HCT116 (cell line): ENCODE results near the gene GLRA2. TPM values are rescaled to one million over a fixed set of nuclear protein-coding genes. Genes with fewer than 3 reads are reported as not detected.

Source experiments
- ATAC-seq: fragments of 200-7000 bp; cut with Tn5 transposase; 2 replicates; pipeline ENCODE4 v1.9.1; 2020; ENCODE audit warnings: mild to moderate bottlenecking, moderate library complexity
- BruUV-seq: library from RNA; stranded (reverse); fragments of 400-500 nt; replicated peaks from 2 replicates; lab custom pipeline; 2021; lab: Mats Ljungman, UMichigan
- CTCF ChIA-PET: fragments of 300-600 bp; sonication (Branson Sonifier 250); formaldehyde crosslinking; loops from one replicate; lab custom pipeline; 2021; ENCODE audit warnings: antibody characterized with exemption; lab: Charles Lee
- POLR2A ChIA-PET: fragments of 300-600, 350-600 bp; sonication (Branson Sonifier 250); formaldehyde crosslinking; loops from one replicate; lab custom pipeline; 2021; ENCODE audit warnings: antibody characterized with exemption; lab: Charles Lee
- RAD21 ChIA-PET, 2 experiments: fragments of 300-600 bp; sonication (Branson Sonifier 250); formaldehyde crosslinking; loops; one replicate each; lab custom pipeline; 2023; ENCODE audit warnings: low total read pairs in 2 of 2; ENCODE audit not compliant: uncharacterized antibody in 2 of 2, unreplicated experiment in 2 of 2, low non-redundant PET in 1 of 2; lab: Charles Lee
- DNase-seq: peaks from one replicate; pipeline ENCODE4 v3.0.0-alpha.2; 2010; ENCODE audit warnings: low read depth, low spot score
- H2AFZ ChIP-seq: fragments of 200-600 bp; shearing (Covaris generic), sonication (generic); 2 replicates; pipeline ENCODE4 v1.6.1; 2017; ENCODE audit warnings: low read depth, mixed run types, mixed read lengths, antibody characterized with exemption, low read length; ENCODE audit not compliant: poor library complexity, severe bottlenecking
- H3K27ac ChIP-seq: 2 replicates; pipeline ENCODE4 v1.5.1; 2012; ENCODE audit warnings: low read depth, low read length
- H3K27me3 ChIP-seq: fragments of 200-600 bp; sonication (generic); 2 replicates; pipeline ENCODE4 v1.6.1; 2016; ENCODE audit warnings: mixed run types, low read length, mixed read lengths; ENCODE audit not compliant: insufficient read depth
- H3K36me3 ChIP-seq, 2 experiments: fragments of 200-500 bp in 1 of 2; fragments of 200-600 bp in 1 of 2; sonication (Bioruptor generic) in 1 of 2; sonication (generic) in 1 of 2; 2 replicates each; pipeline versions ENCODE4 v1.5.1 to v1.6.1; 2014 to 2016; ENCODE audit warnings: low read length in 2 of 2, inconsistent platforms in 1 of 2, mixed read lengths in 1 of 2, mixed run types in 1 of 2; ENCODE audit not compliant: insufficient read depth in 2 of 2, control insufficient read depth in 1 of 2
- H3K4me1 ChIP-seq, 2 experiments: fragments of 200-600 bp in 1 of 2; sonication (generic) in 1 of 2; 2 replicates each; pipeline versions ENCODE4 v1.5.1 to v1.6.1; 2012 to 2017; ENCODE audit warnings: low read length in 2 of 2, inconsistent platforms in 1 of 2, mild to moderate bottlenecking in 1 of 2, mixed read lengths in 1 of 2, mixed run types in 1 of 2, moderate library complexity in 1 of 2; ENCODE audit not compliant: insufficient read depth in 2 of 2, control insufficient read depth in 1 of 2
- H3K4me2 ChIP-seq: fragments of 200-600 bp; sonication (generic); 2 replicates; pipeline ENCODE4 v1.6.1; 2017; ENCODE audit warnings: mixed run types, low read length, mixed read lengths
- H3K4me3 ChIP-seq, 2 experiments: fragments of 200-600 bp in 1 of 2; sonication (generic) in 1 of 2; replicated peaks in 1 of 2; 2 replicates each; pipeline ENCODE4 v1.5.1; 2011 to 2016; ENCODE audit warnings: low read length in 2 of 2, control low read depth in 1 of 2, low read depth in 1 of 2, mild to moderate bottlenecking in 1 of 2, mixed read lengths in 1 of 2, mixed run types in 1 of 2
- H3K79me2 ChIP-seq: fragments of 200-600 bp; sonication (generic); 2 replicates; pipeline ENCODE4 v1.6.1; 2017; ENCODE audit warnings: mild to moderate bottlenecking, mixed run types, low read length, moderate library complexity, mixed read lengths; ENCODE audit not compliant: insufficient read depth
- H3K9ac ChIP-seq: fragments of 200-600 bp; sonication (generic); 2 replicates; pipeline ENCODE4 v1.6.1; 2016; ENCODE audit warnings: low read length, mixed read lengths
- H3K9me2 ChIP-seq: fragments of 200-600 bp; sonication (generic), shearing (Covaris generic); 2 replicates; pipeline ENCODE4 v1.6.1; 2017; ENCODE audit warnings: mixed run types, mild to moderate bottlenecking, moderate library complexity; ENCODE audit not compliant: insufficient read depth
- H3K9me3 ChIP-seq, 2 experiments: fragments of 200-500 bp in 1 of 2; fragments of 200-600 bp in 1 of 2; sonication (Bioruptor generic) in 1 of 2; sonication (generic) in 1 of 2; 2 replicates each; pipeline ENCODE4 v1.6.1; 2014 to 2017; ENCODE audit warnings: low read length in 2 of 2, mixed read lengths in 2 of 2, inconsistent platforms in 1 of 2, low read depth in 1 of 2, mild to moderate bottlenecking in 1 of 2, mixed run types in 1 of 2, moderate library complexity in 1 of 2; ENCODE audit not compliant: control insufficient read depth in 1 of 2, insufficient read depth in 1 of 2
- H4K20me1 ChIP-seq: fragments of 200-600 bp; sonication (generic), shearing (Covaris generic); 2 replicates; pipeline ENCODE4 v1.6.1; 2017; ENCODE audit warnings: mixed run types, mild to moderate bottlenecking, moderate library complexity; ENCODE audit not compliant: insufficient read depth
- CBX3 ChIP-seq: IDR thresholded peaks from 2 replicates; pipeline ENCODE4 v1.6.1; 2012; ENCODE audit warnings: low read depth
- CEBPB ChIP-seq: IDR thresholded peaks from 2 replicates; pipeline ENCODE4 v1.6.1; 2012; ENCODE audit warnings: low read depth
- EGR1 ChIP-seq: IDR thresholded peaks from 2 replicates; pipeline ENCODE4 v1.6.1; 2012; ENCODE audit warnings: low read depth
- ELF1 ChIP-seq: IDR thresholded peaks from 2 replicates; pipeline ENCODE4 v1.6.1; 2012; ENCODE audit warnings: low read depth, borderline replicate concordance
- EZH2 ChIP-seq: fragments of 200-600 bp; sonication (generic); IDR thresholded peaks from 2 replicates; pipeline ENCODE4 v1.6.1; 2017; ENCODE audit warnings: antibody characterized with exemption, mixed run types
- EZH2phosphoT487 ChIP-seq: fragments of 200-600 bp; IDR thresholded peaks from 2 replicates; pipeline ENCODE4 v1.6.1; 2018; ENCODE audit warnings: antibody characterized with exemption, borderline replicate concordance
- FOSL1 ChIP-seq: IDR thresholded peaks from 2 replicates; pipeline ENCODE4 v1.6.1; 2012; ENCODE audit warnings: low read depth
- JUND ChIP-seq: IDR thresholded peaks from 2 replicates; pipeline ENCODE4 v1.6.1; 2012
- MAX ChIP-seq: IDR thresholded peaks from 2 replicates; pipeline ENCODE4 v1.6.1; 2012
- POLR2AphosphoS5 ChIP-seq: IDR thresholded peaks from 2 replicates; pipeline ENCODE4 v1.6.1; 2011; ENCODE audit warnings: mild to moderate bottlenecking, low read depth, low read length, moderate library complexity
- RAD21 ChIP-seq: IDR thresholded peaks from 2 replicates; pipeline ENCODE4 v1.6.1; 2012; ENCODE audit warnings: low read depth, mild to moderate bottlenecking
- SIN3A ChIP-seq: IDR thresholded peaks from 2 replicates; pipeline ENCODE4 v1.6.1; 2012; ENCODE audit warnings: low read depth
- SP1 ChIP-seq: IDR thresholded peaks from 2 replicates; pipeline ENCODE4 v1.6.1; 2012; ENCODE audit warnings: low read depth
- TCF7L2 ChIP-seq: IDR thresholded peaks from 2 replicates; pipeline ENCODE4 v1.7.0; 2011; ENCODE audit warnings: borderline replicate concordance, inconsistent platforms; ENCODE audit not compliant: insufficient read depth, insufficient read length; ENCODE audit errors: extremely low read depth
- ZFX ChIP-seq: fragments of 450-650 bp; IDR thresholded peaks from 2 replicates; pipeline ENCODE4 v1.6.1; 2017
- intact Hi-C: fragments of 100-400 bp; cut with micrococcal nuclease; formaldehyde crosslinking; loops from 2 replicates; pipeline ENCODE4 v1.10.0; 2022
- total RNA-seq: library from RNA; stranded (reverse); gene quantifications from one replicate; pipeline ENCODE4 v1.2.1, GENCODE V29; 2021; ENCODE audit not compliant: unreplicated experiment
- TF ChIP-seq, protein P1 (sequence below): IDR thresholded peaks from 2 replicates; pipeline ENCODE4 v1.6.1; 2012; ENCODE audit warnings: low read depth
- TF ChIP-seq, protein P2 (sequence below): IDR thresholded peaks from 2 replicates; pipeline ENCODE4 v1.6.1; 2012

The GLRA2 gene
- total RNA-seq, 1 experiment from 2014 or later: not detected

DNA sequence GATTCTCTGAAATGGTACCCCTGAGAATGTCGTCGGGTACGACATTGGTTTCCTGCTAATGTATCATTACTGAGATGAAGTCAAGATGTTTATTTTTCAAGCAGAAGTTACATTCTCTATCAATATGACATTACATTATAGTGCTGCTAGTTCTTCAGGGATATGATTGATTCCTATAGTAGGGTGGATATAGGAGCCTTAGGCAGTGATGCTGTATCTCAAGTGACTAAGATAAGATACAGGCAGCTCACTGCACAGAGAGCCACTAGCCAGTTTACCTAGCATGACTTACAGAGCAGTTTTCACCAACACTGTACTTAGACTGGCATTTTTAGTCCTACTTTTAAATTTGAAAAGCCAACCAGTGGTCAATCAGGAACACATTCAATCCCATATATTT lies 188.6 kb downstream of the GLRA2 start:
- Histone ChIP-seq H3K27me3 (no peaks in the 10 kb centered on the region), H4K20me1 (no peaks in the 10 kb centered on the region), H3K36me3 (no peaks in the 10 kb centered on the region), H3K9ac (no peak overlapping the region), H3K9me2 (no peaks in the 10 kb centered on the region), H3K4me3 (no peak overlapping the region), H3K9me3 (no peaks in the 10 kb centered on the region), H3K4me2 (no peak overlapping the region), H3K4me1 (no peaks in the 10 kb centered on the region), H3K27ac (no peak overlapping the region), H3K79me2 (no peaks in the 10 kb centered on the region), H2AFZ (no peak overlapping the region)
- BruUV-seq: no TSS peak
- RAD21 ChIA-PET: no interaction called here
- TF ChIP-seq JUND: no peak
- TF ChIP-seq TCF7L2: no peak
- no peak for TF ChIP-seq EGR1
- TF ChIP-seq, protein P1, sequence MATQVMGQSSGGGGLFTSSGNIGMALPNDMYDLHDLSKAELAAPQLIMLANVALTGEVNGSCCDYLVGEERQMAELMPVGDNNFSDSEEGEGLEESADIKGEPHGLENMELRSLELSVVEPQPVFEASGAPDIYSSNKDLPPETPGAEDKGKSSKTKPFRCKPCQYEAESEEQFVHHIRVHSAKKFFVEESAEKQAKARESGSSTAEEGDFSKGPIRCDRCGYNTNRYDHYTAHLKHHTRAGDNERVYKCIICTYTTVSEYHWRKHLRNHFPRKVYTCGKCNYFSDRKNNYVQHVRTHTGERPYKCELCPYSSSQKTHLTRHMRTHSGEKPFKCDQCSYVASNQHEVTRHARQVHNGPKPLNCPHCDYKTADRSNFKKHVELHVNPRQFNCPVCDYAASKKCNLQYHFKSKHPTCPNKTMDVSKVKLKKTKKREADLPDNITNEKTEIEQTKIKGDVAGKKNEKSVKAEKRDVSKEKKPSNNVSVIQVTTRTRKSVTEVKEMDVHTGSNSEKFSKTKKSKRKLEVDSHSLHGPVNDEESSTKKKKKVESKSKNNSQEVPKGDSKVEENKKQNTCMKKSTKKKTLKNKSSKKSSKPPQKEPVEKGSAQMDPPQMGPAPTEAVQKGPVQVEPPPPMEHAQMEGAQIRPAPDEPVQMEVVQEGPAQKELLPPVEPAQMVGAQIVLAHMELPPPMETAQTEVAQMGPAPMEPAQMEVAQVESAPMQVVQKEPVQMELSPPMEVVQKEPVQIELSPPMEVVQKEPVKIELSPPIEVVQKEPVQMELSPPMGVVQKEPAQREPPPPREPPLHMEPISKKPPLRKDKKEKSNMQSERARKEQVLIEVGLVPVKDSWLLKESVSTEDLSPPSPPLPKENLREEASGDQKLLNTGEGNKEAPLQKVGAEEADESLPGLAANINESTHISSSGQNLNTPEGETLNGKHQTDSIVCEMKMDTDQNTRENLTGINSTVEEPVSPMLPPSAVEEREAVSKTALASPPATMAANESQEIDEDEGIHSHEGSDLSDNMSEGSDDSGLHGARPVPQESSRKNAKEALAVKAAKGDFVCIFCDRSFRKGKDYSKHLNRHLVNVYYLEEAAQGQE: no peak
- no peak for TF ChIP-seq CBX3
- TF ChIP-seq, protein P2, sequence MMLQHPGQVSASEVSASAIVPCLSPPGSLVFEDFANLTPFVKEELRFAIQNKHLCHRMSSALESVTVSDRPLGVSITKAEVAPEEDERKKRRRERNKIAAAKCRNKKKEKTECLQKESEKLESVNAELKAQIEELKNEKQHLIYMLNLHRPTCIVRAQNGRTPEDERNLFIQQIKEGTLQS: no peak
- no peak for TF ChIP-seq MAX
- no peak for TF ChIP-seq SIN3A
- no peak for TF ChIP-seq EZH2
- TF ChIP-seq FOSL1: no peak
- TF ChIP-seq ZFX: no peak
- no peak for TF ChIP-seq CEBPB
- TF ChIP-seq SP1: no peak
- no peak for TF ChIP-seq RAD21
- TF ChIP-seq EZH2phosphoT487: no peak
- TF ChIP-seq ELF1: no peak
- no peak for TF ChIP-seq POLR2AphosphoS5
- POLR2A ChIA-PET: no interaction called here
- CTCF ChIA-PET: no interaction called here
- DNase-seq: no peak
- intact Hi-C loops: loop anchor here (10.0 kb wide), 1 partner anchor 527 kb away; no protein-coding TSS in a partner anchor
- no peak for ATAC-seq
